ENCODE data around the gene SMTN. TPM values are rescaled to one million over a fixed set of nuclear protein-coding genes. Genes with fewer than 3 reads are reported as not detected.

SMTN gene
- total RNA-seq, 6 experiments from 2014 or later: 16.9 to 54.1 (median 24.3) TPM

- Histone ChIP-seq H3K36me3 (peaks cover 0 to 8% (median 0%) of the 10 kb centered on the region in 4 donors), H3K4me3 (no peak overlapping the region), H3K27ac (no peak overlapping the region), H3K9me3 (no peaks in the 10 kb centered on the region), H3K4me1 (no peaks in the 10 kb centered on the region), H3K27me3 (no peaks in the 10 kb centered on the region)
- DNase-seq: no peak
- WGBS (ENCODE audit: insufficient coverage, low coverage, low lambda C conversion rate, missing lambda C conversion rate): 84% methylated on average over 4 of the region's 10 CpGs
- TF ChIP-seq POLR2A (IDR thresholded peaks at IDR 0.05): no peak
- no peak for TF ChIP-seq CTCF (IDR thresholded peaks at IDR 0.05)
- intact Hi-C loops (cut with DNase I): loop anchor here (10.0 kb wide), 2 partner anchors 47 to 137 kb away; partner anchors contain the start of gene PLA2G3 (in 1 of the 2)
- no peak for ATAC-seq
Measured at GRCh38 chr22:31097941-31098631, 17.0 kb downstream of the SMTN start.

- Histone ChIP-seq H3K4me3 (no peak overlapping the region), H3K9me3 (no peaks in the 10 kb centered on the region), H3K27ac (no peak overlapping the region), H3K27me3 (no peaks in the 10 kb centered on the region), H3K36me3 (peaks cover 0 to 8% (median 0%) of the 10 kb centered on the region in 4 donors), H3K4me1 (no peaks in the 10 kb centered on the region)
- intact Hi-C loops (cut with DNase I): loop anchor here (10.0 kb wide), 2 partner anchors 46 to 136 kb away; partner anchors contain the start of gene PLA2G3 (in 1 of the 2)
- no peak for DNase-seq
- TF ChIP-seq CTCF (IDR thresholded peaks at IDR 0.05) (no peak), POLR2A (IDR thresholded peaks at IDR 0.05) (no peak)
- peak in 2 of 4 donors; percentile 8 to 15 for ATAC-seq
- no CpG with 5 or more reads among the region's 36 CpGs for WGBS (ENCODE audit: insufficient coverage, low coverage, low lambda C conversion rate, missing lambda C conversion rate)
Measured at GRCh38 chr22:31098632-31099110, 17.6 kb downstream of the SMTN start.

GRCh38 chr22:31099386-31099785 lies 18.3 kb downstream of the SMTN start:
- Histone ChIP-seq H3K36me3 (peaks cover 0 to 8% (median 0%) of the 10 kb centered on the region in 4 donors), H3K27ac (no peak overlapping the region), H3K4me3 (no peak overlapping the region), H3K9me3 (no peaks in the 10 kb centered on the region), H3K27me3 (no peaks in the 10 kb centered on the region), H3K4me1 (no peaks in the 10 kb centered on the region)
- ATAC-seq: no peak
- intact Hi-C loops (cut with DNase I): loop anchor here (10.0 kb wide), 2 partner anchors 45 to 135 kb away; partner anchors contain the start of gene PLA2G3 (in 1 of the 2)
- WGBS (ENCODE audit: insufficient coverage, low coverage, low lambda C conversion rate, missing lambda C conversion rate): no CpG with 5 or more reads among the region's 6 CpGs
- TF ChIP-seq CTCF (IDR thresholded peaks at IDR 0.05) (no peak), POLR2A (IDR thresholded peaks at IDR 0.05) (no peak)
- DNase-seq: no peak

GRCh38 chr22:31099841-31100761 lies 19.0 kb downstream of the SMTN start:
- no peak overlapping the region for H3K27ac ChIP-seq
- no peaks in the 10 kb centered on the region for H3K4me1 ChIP-seq
- no peak overlapping the region for H3K4me3 ChIP-seq
- DNase-seq (no peak), ATAC-seq (no peak)
- no peak for TF ChIP-seq POLR2A (IDR thresholded peaks at IDR 0.05)
- TF ChIP-seq CTCF (IDR thresholded peaks at IDR 0.05): no peak
- intact Hi-C loops (cut with DNase I): loop anchor here (10.0 kb wide), 2 partner anchors 45 to 135 kb away; partner anchors contain the start of gene PLA2G3 (in 1 of the 2)
- WGBS (ENCODE audit: insufficient coverage, low coverage, low lambda C conversion rate, missing lambda C conversion rate): 92% methylated on average over 17 of the region's 34 CpGs
- H3K36me3 ChIP-seq: peaks cover 0 to 8% (median 0%) of the 10 kb centered on the region in 4 donors
- H3K27me3 ChIP-seq: no peaks in the 10 kb centered on the region
- H3K9me3 ChIP-seq: no peaks in the 10 kb centered on the region
